OCI-LY7 (cell line): ENCODE measurements around the gene TM7SF3.

Experiments
- EZH2phosphoT487 ChIP-seq: fragments of 200-600 bp; sonication (generic); IDR thresholded peaks from 2 replicates; pipeline ENCODE4 v1.6.1; 2018; ENCODE audit warnings: low read depth, borderline replicate concordance, mild to moderate bottlenecking, mixed run types, antibody characterized with exemption, low read length, moderate library complexity, mixed read lengths
- TF ChIP-seq, protein P1 (sequence below): fragments of 200-600 bp; sonication (generic); conservative IDR thresholded peaks from 2 replicates; pipeline ENCODE4 v1.5.1; 2014; ENCODE audit warnings: mild to moderate bottlenecking, antibody characterized with exemption, low read length, moderate library complexity, mixed read lengths

DNA sequence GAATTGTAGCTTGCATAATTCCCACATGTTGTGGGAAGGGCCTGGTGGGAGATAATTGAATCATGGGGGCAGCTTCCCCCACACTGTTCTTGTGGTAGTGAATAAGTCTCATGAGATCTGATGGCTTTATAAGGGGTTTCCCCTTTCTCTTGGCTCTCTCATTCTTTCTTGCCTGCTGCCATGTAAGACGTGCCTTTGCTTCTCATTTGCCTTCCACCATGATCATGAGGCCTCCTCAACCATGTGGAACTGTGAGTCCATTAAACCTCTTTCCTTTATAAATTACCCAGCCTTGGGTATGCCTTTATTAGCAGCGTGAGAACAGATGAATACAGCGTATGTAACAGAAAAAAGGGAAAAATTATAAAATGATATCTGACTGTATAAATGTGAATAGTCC, 47.1 kb upstream of the TM7SF3 start:
- TF ChIP-seq EZH2phosphoT487 = no peak
- TF ChIP-seq, protein P1, sequence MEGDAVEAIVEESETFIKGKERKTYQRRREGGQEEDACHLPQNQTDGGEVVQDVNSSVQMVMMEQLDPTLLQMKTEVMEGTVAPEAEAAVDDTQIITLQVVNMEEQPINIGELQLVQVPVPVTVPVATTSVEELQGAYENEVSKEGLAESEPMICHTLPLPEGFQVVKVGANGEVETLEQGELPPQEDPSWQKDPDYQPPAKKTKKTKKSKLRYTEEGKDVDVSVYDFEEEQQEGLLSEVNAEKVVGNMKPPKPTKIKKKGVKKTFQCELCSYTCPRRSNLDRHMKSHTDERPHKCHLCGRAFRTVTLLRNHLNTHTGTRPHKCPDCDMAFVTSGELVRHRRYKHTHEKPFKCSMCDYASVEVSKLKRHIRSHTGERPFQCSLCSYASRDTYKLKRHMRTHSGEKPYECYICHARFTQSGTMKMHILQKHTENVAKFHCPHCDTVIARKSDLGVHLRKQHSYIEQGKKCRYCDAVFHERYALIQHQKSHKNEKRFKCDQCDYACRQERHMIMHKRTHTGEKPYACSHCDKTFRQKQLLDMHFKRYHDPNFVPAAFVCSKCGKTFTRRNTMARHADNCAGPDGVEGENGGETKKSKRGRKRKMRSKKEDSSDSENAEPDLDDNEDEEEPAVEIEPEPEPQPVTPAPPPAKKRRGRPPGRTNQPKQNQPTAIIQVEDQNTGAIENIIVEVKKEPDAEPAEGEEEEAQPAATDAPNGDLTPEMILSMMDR = no peak
